K562 (cell line): Measurements from ENCODE around the gene PLCB4.

Experiments
- CHD4 ChIP-seq: fragments of 200-600 bp; sonication (generic); IDR thresholded peaks from 3 replicates; pipeline ENCODE4 v1.6.1; 2012; ENCODE audit warnings: low read depth, mild to moderate bottlenecking, mixed read lengths, low read length, inconsistent platforms; ENCODE audit not compliant: insufficient read depth, insufficient replicate concordance, poor library complexity, severe bottlenecking
- GATA2 ChIP-seq: sonication (generic); formaldehyde crosslinking; IDR thresholded peaks from 2 replicates; pipeline ENCODE4 v1.4.0; 2020; ENCODE audit warnings: mild to moderate bottlenecking, missing genetic modification reagents
- MEF2A ChIP-seq: IDR thresholded peaks from 2 replicates; pipeline ENCODE4 v1.6.1; 2011; ENCODE audit warnings: low read depth, mild to moderate bottlenecking, low read length, moderate library complexity; ENCODE audit not compliant: control insufficient read depth
- TARDBP ChIP-seq: fragments of 450-650 bp; IDR thresholded peaks from 2 replicates; pipeline ENCODE4 v1.6.1; 2016
- ZMIZ1 ChIP-seq, 2 experiments: fragments of 150-350 bp in 1 of 2; IDR thresholded peaks; 2 replicates each; pipeline ENCODE4 v1.6.1; 2012 to 2016; ENCODE audit warnings: low read depth in 2 of 2, low read length in 2 of 2, mild to moderate bottlenecking in 1 of 2, moderate library complexity in 1 of 2
- ZNF766 ChIP-seq: fragments of 200-800 bp; sonication (Bioruptor generic); conservative IDR thresholded peaks from 2 replicates; pipeline ENCODE4 v1.6.1; 2016; ENCODE audit warnings: missing genetic modification characterization, missing compliant biosample characterization
- ZZZ3 ChIP-seq: fragments of 450-650 bp; IDR thresholded peaks from 2 replicates; pipeline ENCODE4 v1.6.1; 2016; ENCODE audit warnings: antibody characterized with exemption, mild to moderate bottlenecking, moderate library complexity

DNA sequence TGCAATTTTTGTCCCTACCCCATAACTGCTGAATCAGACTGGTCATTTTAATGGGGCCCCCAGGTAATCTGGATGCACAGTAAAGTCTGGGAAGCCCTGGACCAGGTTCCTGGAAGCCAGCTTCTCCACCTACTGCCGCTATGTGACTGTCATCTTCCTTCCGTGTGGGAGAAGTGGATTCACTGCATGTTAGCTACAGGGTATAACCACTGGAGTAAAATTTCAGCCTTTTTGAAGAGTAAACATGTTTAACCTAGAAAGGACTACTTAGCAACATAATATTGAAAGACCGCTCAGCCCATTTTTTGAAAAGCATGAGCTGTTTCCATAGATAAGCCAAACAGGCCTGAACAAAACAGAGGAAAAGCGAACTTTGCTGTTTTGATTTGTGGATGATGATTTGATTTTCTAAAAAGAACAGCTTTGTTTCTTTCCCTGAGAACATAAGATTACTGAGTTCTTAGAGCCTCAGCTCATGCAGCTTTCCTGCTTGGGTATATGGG, 208.1 kb downstream of the PLCB4 start:
- TF ChIP-seq TARDBP (no peak), CHD4 (no peak), ZNF766 (no peak), GATA2 (CRISPR knock-in tag) (no peak), MEF2A (no peak), ZZZ3 (no peak), ZMIZ1 (IDR thresholded peaks at IDR 0.05; ENCODE audit: low read depth in 2 of 2, low read length in 2 of 2) (no peak)
